HG02852 (cell line): ENCODE measurements around the gene FBXO42.
"Not testable (repeated sequence)": the region's sequence is repeated elsewhere in the genome, so short reads cannot be mapped to it uniquely, and the experiment has no call there.

ENCODE experiments used
- ATAC-seq: cut with Tn5 transposase; IDR thresholded peaks from one replicate; pipeline ENCODE4 v1.9.1; 2021; ENCODE audit warnings: mild to moderate bottlenecking, moderate library complexity; ENCODE audit not compliant: unreplicated experiment

The FBXO42 gene

DNA sequence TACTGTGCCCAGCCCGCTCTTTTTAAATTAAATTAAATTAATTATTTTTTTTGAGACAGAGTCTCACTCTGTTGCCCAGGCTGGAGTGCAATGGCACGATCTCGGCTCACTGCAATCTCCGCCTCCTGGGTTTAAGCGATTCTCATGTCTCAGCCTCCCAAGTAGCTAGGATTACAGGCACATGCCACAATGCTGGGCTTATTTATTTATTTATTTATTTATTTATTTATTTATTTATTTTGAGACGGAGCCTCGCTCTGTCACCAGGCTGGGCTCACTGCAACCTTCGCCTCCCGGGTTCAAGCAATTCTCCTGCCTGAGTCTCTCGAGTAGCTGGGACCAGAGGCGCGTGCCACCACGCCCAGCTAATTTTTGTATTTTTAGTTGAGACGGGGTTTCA lies 129.6 kb downstream of the FBXO42 start:
- not testable (repeated sequence) for ATAC-seq

DNA sequence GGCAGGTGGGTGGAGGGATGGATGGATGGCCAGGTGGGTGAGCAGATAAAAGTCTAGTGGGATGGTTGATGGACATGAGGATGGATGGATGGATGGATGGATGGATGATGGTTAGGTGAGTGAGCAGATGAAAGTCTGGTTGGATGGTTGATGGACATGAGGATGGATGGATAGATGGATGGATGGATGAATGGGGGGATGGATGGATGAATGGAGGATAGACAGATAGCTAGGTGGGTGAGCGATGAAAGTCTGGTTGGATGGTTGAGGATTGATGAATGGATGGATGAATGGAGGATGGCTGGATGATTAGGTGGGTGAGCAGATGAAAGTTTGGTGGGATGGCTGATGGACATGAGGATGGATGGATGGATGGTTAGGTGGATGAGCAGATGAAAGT lies 130.8 kb downstream of the FBXO42 start:
- no peak for ATAC-seq

GRCh38 chr1:16219968-16220500 lies 132.2 kb downstream of the FBXO42 start:
- no peak for ATAC-seq

DNA sequence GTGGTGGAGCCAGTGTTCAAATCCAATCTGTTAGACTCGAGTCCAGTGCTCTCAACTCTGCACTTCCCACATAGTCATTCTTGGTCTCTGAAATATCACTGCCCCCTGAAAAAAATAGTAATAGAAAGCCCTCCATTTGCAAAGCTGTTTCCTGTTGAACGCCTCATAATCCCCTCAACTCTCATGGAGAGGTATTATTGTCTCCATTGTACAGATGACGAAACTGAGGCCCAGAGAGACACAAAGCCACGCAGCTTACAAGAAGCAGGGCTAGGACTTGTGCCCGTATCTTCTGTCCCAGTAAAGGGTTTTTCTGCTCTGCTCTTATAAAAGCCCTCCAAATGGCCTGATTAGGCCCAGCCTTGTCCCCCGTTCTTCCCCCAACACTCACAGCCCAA lies 133.6 kb downstream of the FBXO42 start:
- ATAC-seq = no peak

- ATAC-seq = no peak
Measured at GRCh38 chr1:16218014-16218673, 134.1 kb downstream of the FBXO42 start.

DNA sequence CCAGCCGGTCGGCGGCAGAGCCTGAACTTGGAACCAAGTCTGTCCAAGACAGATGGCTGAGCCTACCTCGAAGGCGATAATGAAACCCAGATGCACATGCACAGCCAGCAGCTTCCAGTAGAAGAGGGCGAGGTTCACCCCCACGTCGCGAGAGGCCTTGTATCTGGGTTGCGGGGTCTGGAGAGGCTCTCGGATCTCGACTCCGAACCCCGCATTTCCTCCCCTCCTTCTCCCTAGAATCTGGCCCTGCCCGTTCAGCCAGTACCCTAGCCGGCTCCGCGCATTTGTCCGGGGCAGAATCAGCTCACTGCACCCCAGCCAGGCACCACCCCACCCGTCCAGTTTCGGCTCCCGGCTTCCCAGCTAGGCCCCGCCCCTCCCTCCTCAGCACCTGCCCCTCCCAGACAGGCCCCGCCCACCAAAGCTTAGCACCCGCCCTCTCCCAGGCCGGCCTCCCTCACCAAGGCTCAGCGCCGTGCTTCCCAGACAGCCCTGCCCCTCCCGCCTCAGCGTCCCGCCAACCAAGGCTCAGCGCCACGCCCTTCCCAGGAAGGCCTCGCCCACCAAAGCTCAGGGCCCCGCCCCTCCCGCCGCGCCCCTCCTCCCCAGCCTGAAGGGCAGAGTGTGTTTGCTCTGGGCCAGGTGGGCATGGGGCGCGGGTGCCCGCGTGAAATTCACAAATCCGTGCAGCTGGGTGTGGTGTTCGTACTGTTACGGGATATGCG lies 135.1 kb downstream of the FBXO42 start:
- peak; percentile 92 for ATAC-seq

DNA sequence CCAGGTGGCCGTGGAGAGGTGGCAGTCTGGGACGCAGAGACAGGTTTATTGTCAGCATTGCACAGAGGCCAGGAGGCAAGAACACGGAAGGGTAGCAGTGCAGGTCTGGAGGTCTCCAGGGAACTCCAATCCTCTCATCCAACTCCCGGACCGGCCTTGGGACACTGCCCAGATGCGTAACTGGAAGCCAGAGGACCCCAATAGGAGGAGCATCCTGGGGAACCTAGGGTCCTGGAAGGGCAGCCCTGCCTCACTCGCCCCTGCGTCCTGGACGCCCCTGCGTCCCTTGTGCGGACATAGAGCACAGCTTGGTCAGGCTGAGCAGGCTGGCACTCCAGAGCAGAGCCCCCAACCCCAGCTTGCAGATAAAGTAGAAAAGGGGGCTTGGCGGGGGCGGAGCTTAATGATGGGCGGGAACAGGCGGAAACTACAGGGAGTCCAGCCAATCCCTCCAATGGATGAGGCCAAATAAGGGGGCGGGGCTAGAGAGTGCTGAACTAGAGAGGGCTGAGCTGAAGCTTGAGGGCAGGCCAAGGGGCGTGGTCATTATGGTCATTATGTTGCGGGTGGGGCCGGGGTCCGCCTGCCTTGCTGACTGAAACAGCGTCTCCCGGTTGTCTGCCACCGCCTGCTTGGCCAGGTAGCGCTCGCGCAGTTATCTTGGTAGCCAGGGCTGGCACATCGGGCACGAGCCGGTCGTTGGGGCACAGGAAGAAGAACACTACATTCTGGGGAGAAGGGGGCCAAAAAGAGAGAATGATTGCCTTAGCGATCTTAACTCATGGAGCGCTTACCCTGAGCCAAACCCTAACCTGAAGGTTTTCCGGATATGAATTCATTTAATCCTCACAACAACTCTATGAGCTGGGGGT lies 136.2 kb downstream of the FBXO42 start:
- ATAC-seq = no peak

GRCh38 chr1:16215240-16215639 lies 137.0 kb downstream of the FBXO42 start:
- ATAC-seq = not testable (repeated sequence)

GRCh38 chr1:16213544-16213943 lies 138.7 kb downstream of the FBXO42 start:
- ATAC-seq = not testable (repeated sequence)

GRCh38 chr1:16213013-16213412 lies 139.3 kb downstream of the FBXO42 start:
- no peak for ATAC-seq

DNA sequence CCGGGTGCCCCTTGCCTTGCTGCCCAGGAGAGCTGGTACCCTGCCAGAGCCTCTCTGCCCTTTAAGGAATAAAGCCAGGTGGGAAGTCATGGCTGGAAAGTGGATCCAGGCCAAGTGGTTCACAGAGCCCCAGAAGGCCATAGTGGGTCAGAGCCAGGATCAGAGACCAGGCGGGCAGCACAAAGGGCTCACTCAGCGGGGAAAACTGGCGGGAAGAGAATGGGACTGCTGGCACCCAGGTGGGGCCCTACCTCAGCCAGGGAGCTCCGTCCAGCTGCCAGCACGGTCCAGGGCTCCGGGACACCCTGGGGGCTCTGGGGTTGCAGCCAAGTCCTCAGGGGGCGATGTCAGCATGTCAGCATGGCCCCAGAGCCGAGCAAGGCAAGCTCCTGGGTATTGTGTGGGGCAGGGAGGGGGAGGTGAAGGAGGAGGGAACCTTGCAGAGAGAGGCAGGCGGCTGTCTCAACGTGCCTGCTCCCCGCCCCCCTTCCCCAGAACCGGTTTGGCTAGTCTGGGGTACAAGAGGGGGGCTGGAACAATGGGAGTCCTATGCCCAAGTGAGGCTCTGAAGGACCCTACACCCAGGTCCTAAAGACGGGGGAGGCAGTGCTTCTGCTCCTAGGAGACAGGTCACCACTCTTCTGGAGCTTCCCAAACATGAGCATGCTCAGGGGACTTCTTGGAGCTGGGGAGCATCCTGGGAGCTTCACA lies 139.9 kb downstream of the FBXO42 start, which contains the start of gene ARHGEF19:
TSS of gene ARHGEF19 (minus strand) at position 402 of the 711 bp plus-strand sequence. CDS start 3,598 bp downstream, outside the sequence.
- no peak for ATAC-seq

DNA sequence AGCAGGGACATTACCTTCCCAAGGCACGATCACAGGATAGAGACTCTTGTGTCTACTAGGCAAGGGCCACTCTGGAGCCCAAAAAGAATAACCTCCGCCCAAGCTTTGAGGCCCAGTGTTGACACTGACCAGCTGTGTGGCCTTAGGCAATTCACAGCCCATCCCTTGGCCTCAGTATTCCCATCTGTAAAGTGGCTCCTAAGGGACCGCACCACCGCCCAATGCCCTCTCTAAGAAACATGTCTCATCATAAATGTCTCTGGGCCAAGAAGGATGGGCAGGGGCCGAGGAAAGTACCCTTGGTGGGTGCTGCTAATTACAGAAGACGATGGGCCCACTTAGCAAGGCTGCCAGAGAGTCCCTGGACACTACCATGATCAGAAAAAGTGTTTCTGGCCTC lies 140.5 kb downstream of the FBXO42 start:
- ATAC-seq = no peak

- no peak for ATAC-seq
Measured at GRCh38 chr1:16210581-16210980, 141.7 kb downstream of the FBXO42 start.

DNA sequence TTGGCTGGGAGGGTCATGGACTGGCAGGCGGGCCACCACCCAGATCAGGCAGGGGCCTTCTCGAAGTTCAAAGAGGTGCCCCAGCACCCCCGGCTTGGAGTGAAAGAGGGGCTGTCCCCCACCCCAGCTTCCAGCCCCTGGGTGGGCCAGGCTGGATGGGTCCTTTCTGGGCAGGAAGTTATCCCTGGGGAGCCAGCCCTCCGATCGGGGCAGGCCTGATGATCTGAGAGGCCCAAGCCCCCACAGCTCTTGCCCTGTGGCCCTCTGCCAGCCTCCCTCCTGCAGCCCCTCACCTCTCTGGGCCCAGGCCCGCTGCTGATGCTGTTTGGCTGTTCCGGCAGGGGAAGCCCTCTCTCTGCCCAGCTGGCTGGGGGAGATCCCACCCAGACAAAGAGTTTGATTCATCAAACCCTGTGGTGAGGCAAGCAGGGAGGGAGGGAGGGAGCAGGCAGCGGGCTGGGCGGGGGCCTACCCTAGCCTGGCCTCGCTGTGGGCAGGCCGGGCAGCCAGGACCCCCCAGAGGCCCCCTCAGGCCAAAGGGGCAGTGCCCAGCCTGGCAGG lies 142.4 kb downstream of the FBXO42 start:
- ATAC-seq = no peak

DNA sequence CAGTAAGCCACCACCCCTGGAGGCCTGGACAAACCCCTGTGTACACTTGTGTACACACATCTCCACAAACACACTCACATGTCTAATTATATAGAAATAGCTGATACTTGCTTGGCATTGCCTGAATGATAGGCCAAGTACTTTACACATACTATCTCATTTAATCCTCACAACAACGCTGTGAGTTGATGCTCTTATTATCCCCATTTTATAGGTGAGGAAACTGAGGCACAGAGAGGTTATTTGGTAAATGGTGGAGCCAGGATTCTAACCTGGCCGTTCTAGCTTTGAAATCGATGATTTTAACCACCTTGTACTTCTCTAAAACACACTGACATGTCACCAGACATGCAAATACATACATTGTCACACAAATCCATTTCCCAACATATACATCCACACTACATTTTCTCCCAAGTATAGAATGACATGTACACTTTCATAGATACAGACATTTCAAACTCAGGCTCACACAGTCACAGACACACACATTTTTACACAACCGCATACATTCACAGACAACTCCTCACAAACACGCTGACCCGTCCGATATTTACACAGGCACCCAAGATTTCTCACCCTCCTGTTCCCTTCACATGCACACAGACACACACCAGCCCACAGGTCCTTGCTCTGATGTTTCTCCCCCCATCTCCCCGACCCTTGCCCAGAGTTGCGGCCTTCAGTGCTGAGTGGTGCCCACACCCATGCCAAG lies 143.0 kb downstream of the FBXO42 start:
- no peak for ATAC-seq

DNA sequence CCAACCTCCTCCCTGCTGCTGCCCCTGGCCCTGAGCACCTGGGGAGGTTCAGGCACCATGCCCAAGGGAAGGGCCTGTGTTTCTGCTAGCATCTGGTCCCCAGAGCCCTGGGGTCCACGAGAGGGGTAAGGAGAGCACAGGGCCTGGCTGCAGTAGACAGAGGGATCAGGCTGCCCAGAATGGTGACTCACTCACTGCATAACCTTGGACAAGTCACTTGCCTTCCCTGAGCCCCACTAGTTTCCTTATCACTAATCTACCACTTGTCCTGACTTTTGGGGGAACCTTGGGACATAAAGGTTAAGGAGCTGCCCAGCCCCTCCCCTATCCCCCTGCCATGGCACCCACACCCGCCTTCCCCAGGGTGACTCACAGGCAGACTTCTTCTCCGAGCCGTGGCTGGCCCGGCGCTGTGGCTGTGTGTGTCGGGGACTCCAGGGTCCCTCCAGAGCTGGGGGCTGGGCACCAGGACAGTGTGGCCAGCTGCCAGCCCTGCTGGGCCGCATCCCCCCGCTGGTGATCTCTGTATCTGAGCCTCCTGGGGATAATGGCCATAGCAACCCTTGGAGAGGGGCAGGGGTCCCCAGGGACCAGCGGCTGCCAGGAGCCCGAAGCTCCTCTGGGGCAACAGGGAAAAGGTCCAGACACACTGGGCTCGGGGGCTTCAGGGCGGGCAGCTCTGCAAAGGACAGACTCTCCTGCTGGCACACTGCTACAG lies 143.9 kb downstream of the FBXO42 start:
- ATAC-seq = no peak

DNA sequence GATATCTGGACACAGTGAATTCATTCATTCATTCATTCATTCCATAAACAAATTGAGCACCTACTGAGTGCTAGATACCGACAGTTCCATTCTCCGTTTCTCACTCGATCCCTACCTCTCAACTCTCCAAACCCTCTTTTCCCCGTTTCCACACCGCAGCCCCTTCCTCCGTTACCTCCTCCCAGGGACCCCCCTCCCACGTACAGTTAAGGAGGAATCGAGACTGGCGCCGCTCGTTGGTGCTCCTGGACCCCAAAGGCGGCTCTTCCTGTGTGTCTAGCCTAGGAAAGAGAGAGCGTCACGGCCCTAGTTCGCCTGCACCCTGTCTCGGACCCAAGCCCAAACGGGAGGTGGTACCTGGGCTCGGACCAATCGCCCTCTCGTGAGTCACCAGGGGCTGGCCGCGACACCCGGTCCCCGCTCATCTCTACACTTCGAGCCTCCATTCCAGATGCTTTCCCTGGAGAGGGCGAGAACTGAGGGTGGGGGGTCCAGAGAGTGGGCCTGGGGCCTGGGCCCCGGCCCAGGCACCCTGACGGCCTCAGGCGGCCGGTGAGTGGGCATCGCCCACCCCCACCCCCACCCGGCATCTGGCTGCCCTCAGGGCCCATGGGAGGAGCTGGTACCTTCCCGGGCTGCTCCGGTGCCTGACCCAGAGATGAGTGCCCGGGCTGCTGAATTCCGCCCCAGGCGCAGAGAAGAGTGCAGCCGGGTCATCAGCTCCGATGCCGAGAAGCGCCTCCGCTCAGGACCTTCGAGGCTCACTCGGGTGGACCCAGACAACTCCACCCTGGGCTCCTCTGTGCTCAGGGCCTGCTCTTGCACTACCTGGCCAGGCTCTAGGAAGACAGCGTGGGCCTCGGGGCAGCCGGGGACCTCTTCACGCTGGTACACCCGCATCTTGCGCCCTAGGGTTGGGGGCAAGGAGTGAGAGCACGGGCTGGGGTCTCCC lies 144.7 kb downstream of the FBXO42 start:
- no peak for ATAC-seq
